ENCODE measurements around the gene EREG. TPM values are rescaled to one million over a fixed set of nuclear protein-coding genes. Genes with fewer than 3 reads are reported as not detected.

The EREG gene
- total and polyA plus RNA-seq, 2 of the 8 experiments (the other 6 are each of a cell fraction or from before 2014, with no cell fraction given), result not detected

DNA sequence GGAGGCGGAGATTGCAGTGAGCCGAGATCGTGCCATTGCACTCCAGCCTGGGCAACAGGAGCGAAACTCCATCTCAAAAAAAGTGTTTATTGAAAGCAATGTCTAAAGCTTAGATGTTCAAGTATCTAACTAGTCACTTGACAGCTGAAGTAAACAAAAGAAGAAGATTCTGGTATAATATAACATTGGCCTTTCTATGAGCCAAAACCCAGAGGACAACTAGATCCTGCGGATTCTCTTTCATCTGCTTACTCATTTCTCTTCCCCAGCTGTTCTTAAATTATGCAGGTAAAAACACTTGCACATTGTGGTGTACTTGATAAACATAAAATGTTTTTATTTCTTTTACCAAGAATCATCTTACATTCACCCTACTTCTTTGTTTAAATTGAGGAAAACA is 55.9 kb downstream of the EREG start:
- Histone ChIP-seq H2BK20ac (ENCODE audit: low read length) (no peak overlapping the region), H4K91ac (replicated peaks; ENCODE audit: insufficient read length, low read length) (no peak overlapping the region), H3K4me1 (replicated peaks in 1 of 4; ENCODE audit: control insufficient read depth in 3 of 4, insufficient read depth in 4 of 4, low read length in 3 of 4) (no peaks in the 10 kb centered on the region), H4K5ac (ENCODE audit: insufficient read length, low read depth, low read length) (no peak overlapping the region), H3K4me2 (ENCODE audit: insufficient read depth in 1 of 2, low read depth in 2 of 2, low read length in 2 of 2) (no peak overlapping the region), H3K14ac (ENCODE audit: insufficient read length) (no peak overlapping the region), H2BK15ac (ENCODE audit: low read length) (no peak overlapping the region), H3K9me3 (ENCODE audit: insufficient read depth in 2 of 2, low read depth in 1 of 2, low read length in 1 of 2) (no peaks in the 10 kb centered on the region; a peak in 1 of 4 replicates), H4K8ac (ENCODE audit: extremely low read depth, insufficient read depth, low read length) (no peak overlapping the region), H3K18ac (ENCODE audit: extremely low read depth, low read length) (no peak overlapping the region), H3K27me3 (replicated peaks in 1 of 4; ENCODE audit: control insufficient read depth in 3 of 4, extremely low read depth in 1 of 4, insufficient read depth in 3 of 4, low read length in 3 of 4) (no peaks in the 10 kb centered on the region), H3K79me1 (ENCODE audit: low read depth, low read length) (no peaks in the 10 kb centered on the region), H3K4ac (replicated peaks; ENCODE audit: insufficient read length, low read depth, low read length) (no peak overlapping the region), H3K79me2 (ENCODE audit: control insufficient read depth in 1 of 2, insufficient read depth in 2 of 2, low read length in 2 of 2) (no peaks in the 10 kb centered on the region), H4K20me1 (replicated peaks in 1 of 2; ENCODE audit: control insufficient read depth in 1 of 2, insufficient read depth in 2 of 2, low read length in 2 of 2) (no peaks in the 10 kb centered on the region), H3K23ac (ENCODE audit: insufficient read length) (no peak overlapping the region), H3K4me3 (ENCODE audit: extremely low read depth in 1 of 4, insufficient read depth in 2 of 4, low read depth in 3 of 4, low read length in 4 of 4) (no peak overlapping the region), H2BK12ac (ENCODE audit: low read depth, low read length) (no peak overlapping the region), H3K27ac (ENCODE audit: low read depth, low read length) (no peak overlapping the region), H3K23me2 (ENCODE audit: low read depth, low read length) (no peaks in the 10 kb centered on the region; the same call in 1 of the 2 replicates), H3K9ac (replicated peaks in 1 of 4; ENCODE audit: extremely low read depth in 1 of 4, low read depth in 3 of 4, low read length in 3 of 4) (no peak overlapping the region), H2BK120ac (replicated peaks; ENCODE audit: low read depth, low read length) (no peak overlapping the region), H3K56ac (replicated peaks; ENCODE audit: insufficient read length, low read depth, low read length) (no peak overlapping the region), H2AFZ (ENCODE audit: low read length) (no peak overlapping the region), H2AK5ac (ENCODE audit: low read depth, low read length) (no peak overlapping the region), H2BK5ac (ENCODE audit: low read depth, low read length) (no peak overlapping the region), H3K36me3 (ENCODE audit: control insufficient read depth in 2 of 4, insufficient read depth in 4 of 4, low read length in 3 of 4) (no peaks in the 10 kb centered on the region)
- POLR2A ChIA-PET (ENCODE audit: partially characterized antibody), result no interaction called here
- 79% methylated on average over 5 of the region's 5 CpGs; no CpG with 5 or more reads in 1 of the 2 experiments for WGBS, 2 experiments (ENCODE audit: extremely low coverage in 1 of 2, insufficient coverage in 1 of 2, insufficient read length in 1 of 2, insufficient replicate concordance in 2 of 2, low coverage in 1 of 2, low lambda C conversion rate in 2 of 2, missing lambda C conversion rate in 1 of 2)
- DNase-seq (ENCODE audit: low read depth in 1 of 2, low spot score in 2 of 2) (no peak), FAIRE-seq (no peak)
- CTCF ChIA-PET (ENCODE audit: partially characterized antibody), result interaction anchor here (1.0 to 1.9 kb wide), 3 partner anchors 11 to 250 kb away, joined by 3 to 6 read pairs (median 3); partner anchors contain the start of gene AREG
- TF ChIP-seq MAFK (IDR thresholded peaks at IDR 0.05; ENCODE audit: low read depth, low read length), result no peak
- TF ChIP-seq SP2 (IDR thresholded peaks at IDR 0.05; ENCODE audit: low read length), result no peak
- TF ChIP-seq TCF12 (IDR thresholded peaks at IDR 0.05; ENCODE audit: low read depth, low read length), result no peak
- no peak for TF ChIP-seq BACH1 (IDR thresholded peaks at IDR 0.05; ENCODE audit: low read length)
- TF ChIP-seq CEBPB (IDR thresholded peaks at IDR 0.05; ENCODE audit: low read depth, low read length), result no peak
- no peak for TF ChIP-seq TEAD4 (IDR thresholded peaks at IDR 0.05; ENCODE audit: low read depth, low read length)
- no peak for TF ChIP-seq RNF2 (IDR thresholded peaks at IDR 0.05; ENCODE audit: borderline replicate concordance, low read depth, low read length, missing control alignments, poor library complexity, severe bottlenecking)
- TF ChIP-seq BRCA1 (IDR thresholded peaks at IDR 0.05; ENCODE audit: low read depth, low read length), result no peak
- TF ChIP-seq EZH2 (IDR thresholded peaks at IDR 0.05; ENCODE audit: low read depth, low read length, severe bottlenecking), result no peak
- TF ChIP-seq ATF3 (IDR thresholded peaks at IDR 0.05; ENCODE audit: insufficient read depth, low read depth, low read length), result no peak
- no peak for TF ChIP-seq TBP (IDR thresholded peaks at IDR 0.05; ENCODE audit: low read depth, low read length)
- no peak for TF ChIP-seq JUN (IDR thresholded peaks at IDR 0.05; ENCODE audit: low read depth, low read length)
- no peak for TF ChIP-seq NANOG (IDR thresholded peaks at IDR 0.05; ENCODE audit: insufficient read depth, low read depth, low read length, poor library complexity, severe bottlenecking)
- no peak for TF ChIP-seq NRF1 (IDR thresholded peaks at IDR 0.05; ENCODE audit: low read depth, low read length)
- no peak for TF ChIP-seq GABPA (IDR thresholded peaks at IDR 0.05; ENCODE audit: borderline replicate concordance, insufficient read depth, low read length)
